ENCODE data around the gene IL17RE. TPM values are rescaled to one million over a fixed set of nuclear protein-coding genes. Genes with fewer than 3 reads are reported as not detected.
A peak's percentile ranks its signal among the peaks of the same experiment; 100 is the strongest.

IL17RE gene
- total and polyA plus RNA-seq, 3 experiments from 2014 or later = 0.47 to 1.2 (median 1.2) TPM

GRCh38 chr3:9901967-9902366 is 681 bp upstream of the IL17RE start:
- CTCF ChIA-PET = interaction anchor here (0.6 to 2.1 kb wide), 2 partner anchors 31 to 150 kb away, joined by 3 to 5 read pairs; no protein-coding TSS in a partner anchor
- peak in 2 of 5 donors; percentile 35 to 44 for DNase-seq

DNA sequence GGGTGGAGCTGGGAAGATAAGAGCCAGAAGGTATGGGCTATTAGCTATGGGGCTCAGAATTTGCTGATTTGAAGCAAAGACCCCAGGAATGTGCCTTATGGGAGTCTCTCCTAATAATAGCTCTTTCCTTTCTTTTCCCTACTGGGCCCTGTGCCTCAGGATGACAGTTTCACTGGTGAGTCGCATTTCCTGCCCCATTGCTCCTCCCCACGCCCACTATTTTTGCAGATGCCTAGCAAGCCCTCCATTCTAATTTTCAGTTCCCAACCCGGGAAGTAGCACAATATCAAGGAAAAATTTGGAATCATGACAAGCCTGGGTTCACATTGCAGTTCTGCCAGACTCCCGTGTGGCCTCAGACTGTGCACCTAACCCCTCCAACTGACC is 583 bp downstream of the IL17RE start:
- Mint-ChIP-seq H3K27me3 (no peaks in the 10 kb centered on the region), H3K9me3 (no peaks in the 10 kb centered on the region), H3K36me3 (no peaks in the 10 kb centered on the region), H3K4me1 (peaks cover 18 to 33% (median 25%) of the 10 kb centered on the region in 3 donors), H3K4me3 (peak overlapping the region; percentile 52 to 88 (median 82)), H3K27ac (peak overlapping the region in 7 of 8 donors; percentile 58 to 89 (median 74))
- Histone ChIP-seq H3K4me3 (ENCODE audit: low read length) (no peak overlapping the region), H3K4me1 (ENCODE audit: insufficient read depth, low read length) (peaks cover 19% of the 10 kb centered on the region), H3K9me3 (ENCODE audit: low read length) (no peaks in the 10 kb centered on the region), H3K27me3 (ENCODE audit: insufficient read depth, low read length, poor library complexity, severe bottlenecking) (no peaks in the 10 kb centered on the region), H3K36me3 (ENCODE audit: insufficient read depth, low read length) (no peaks in the 10 kb centered on the region), H3K27ac (ENCODE audit: low read depth, low read length) (no peak overlapping the region)
- POLR2A ChIA-PET = interaction anchor here (0.5 kb wide), 1 partner anchor 269 kb away, joined by 8 read pairs; no protein-coding TSS in a partner anchor
- CTCF ChIA-PET = no interaction called here
- no peak for DNase-seq

More at GRCh38 chr3:9901967-9902366, 681 bp upstream of the IL17RE start:
- no peaks in the 10 kb centered on the region for H3K9me3 ChIP-seq (ENCODE audit: low read length)
- Mint-ChIP-seq H3K4me1 (peaks cover 18 to 37% (median 29%) of the 10 kb centered on the region in 3 donors), H3K9me3 (no peaks in the 10 kb centered on the region), H3K27me3 (no peaks in the 10 kb centered on the region), H3K4me3 (peak overlapping the region in 6 of 7 donors; percentile 78 to 88 (median 82)), H3K36me3 (no peaks in the 10 kb centered on the region), H3K27ac (peak overlapping the region; percentile 22 to 94 (median 84))
- POLR2A ChIA-PET = interaction anchor here (1.5 kb wide), 1 partner anchor 11 kb away, joined by 6 read pairs; no protein-coding TSS in a partner anchor
- H3K36me3 ChIP-seq (ENCODE audit: insufficient read depth, low read length) = no peaks in the 10 kb centered on the region
- peaks cover 19% of the 10 kb centered on the region for H3K4me1 ChIP-seq (ENCODE audit: insufficient read depth, low read length)
- no peaks in the 10 kb centered on the region for H3K27me3 ChIP-seq (ENCODE audit: insufficient read depth, low read length, poor library complexity, severe bottlenecking)
- no peak overlapping the region for H3K4me3 ChIP-seq (ENCODE audit: low read length)
- H3K27ac ChIP-seq (ENCODE audit: low read depth, low read length) = no peak overlapping the region

- POLR2A ChIA-PET = no interaction called here
- H3K27me3 Mint-ChIP-seq = no peaks in the 10 kb centered on the region
- peak overlapping the region in 3 of 8 donors; percentile 58 to 89 (median 88) for H3K27ac Mint-ChIP-seq
Measured at GRCh38 chr3:9903904-9904303, 1.3 kb downstream of the IL17RE start.

DNA sequence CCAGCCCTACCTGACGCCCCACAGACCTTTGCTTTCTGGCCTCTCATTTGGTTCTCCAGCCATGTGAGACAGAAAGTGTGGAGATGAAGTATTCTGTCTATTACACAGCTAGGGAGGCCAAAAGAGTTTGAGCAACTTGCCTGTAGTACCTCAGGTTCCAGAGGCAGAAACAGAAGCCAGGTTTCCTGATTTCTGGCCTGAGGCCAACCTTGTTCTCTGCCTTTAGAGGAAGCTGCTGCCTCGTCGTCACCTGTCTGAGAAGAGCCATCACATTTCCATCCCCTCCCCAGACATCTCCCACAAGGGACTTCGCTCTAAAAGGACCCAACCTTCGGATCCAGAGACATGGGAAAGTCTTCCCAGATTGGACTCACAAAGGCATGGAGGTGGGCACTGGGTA is 3.8 kb downstream of the IL17RE start:
- POLR2A ChIA-PET = no interaction called here
- Histone ChIP-seq H3K4me3 (ENCODE audit: low read length) (no peak overlapping the region), H3K4me1 (ENCODE audit: insufficient read depth, low read length) (peaks cover 19% of the 10 kb centered on the region), H3K27me3 (ENCODE audit: insufficient read depth, low read length, poor library complexity, severe bottlenecking) (no peaks in the 10 kb centered on the region), H3K9me3 (ENCODE audit: low read length) (no peaks in the 10 kb centered on the region), H3K36me3 (ENCODE audit: insufficient read depth, low read length) (no peaks in the 10 kb centered on the region), H3K27ac (ENCODE audit: low read depth, low read length) (no peak overlapping the region)
- H3K27me3 Mint-ChIP-seq = peaks cover 0 to 4% of the 10 kb centered on the region in 2 donors
- H3K4me3 Mint-ChIP-seq = no peak overlapping the region
- no peak for DNase-seq
- peaks cover 14 to 24% (median 21%) of the 10 kb centered on the region in 3 donors for H3K4me1 Mint-ChIP-seq
- H3K27ac Mint-ChIP-seq = no peak overlapping the region
- H3K36me3 Mint-ChIP-seq = peaks cover 0 to 2% (median 2%) of the 10 kb centered on the region in 3 donors
- CTCF ChIA-PET = no interaction called here
- H3K9me3 Mint-ChIP-seq = no peaks in the 10 kb centered on the region

More at GRCh38 chr3:9903904-9904303, 1.3 kb downstream of the IL17RE start:
- H3K36me3 Mint-ChIP-seq = no peaks in the 10 kb centered on the region
- no peaks in the 10 kb centered on the region for H3K36me3 ChIP-seq (ENCODE audit: insufficient read depth, low read length)
- H3K9me3 Mint-ChIP-seq = no peaks in the 10 kb centered on the region
- CTCF ChIA-PET = no interaction called here
- H3K27me3 ChIP-seq (ENCODE audit: insufficient read depth, low read length, poor library complexity, severe bottlenecking) = no peaks in the 10 kb centered on the region
- H3K9me3 ChIP-seq (ENCODE audit: low read length) = no peaks in the 10 kb centered on the region
- H3K4me1 ChIP-seq (ENCODE audit: insufficient read depth, low read length) = peaks cover 19% of the 10 kb centered on the region
- H3K4me3 Mint-ChIP-seq = peak overlapping the region in 3 of 7 donors; percentile 82 to 88 (median 82)
- DNase-seq = no peak
- no peak overlapping the region for H3K27ac ChIP-seq (ENCODE audit: low read depth, low read length)
- H3K4me3 ChIP-seq (ENCODE audit: low read length) = no peak overlapping the region
- H3K4me1 Mint-ChIP-seq = peaks cover 17 to 28% (median 24%) of the 10 kb centered on the region in 3 donors

GRCh38 chr3:9908286-9908685 is 5.6 kb downstream of the IL17RE start:
- ChIA-PET CTCF (interaction anchor here (0.9 kb wide), 1 partner anchor 164 kb away, joined by 3 read pairs; no protein-coding TSS in a partner anchor), POLR2A (no interaction called here)
- no peaks in the 10 kb centered on the region for H3K27me3 ChIP-seq (ENCODE audit: insufficient read depth, low read length, poor library complexity, severe bottlenecking)
- peaks cover 0 to 2% (median 2%) of the 10 kb centered on the region in 3 donors for H3K36me3 Mint-ChIP-seq
- H3K27ac Mint-ChIP-seq = no peak overlapping the region
- H3K9me3 ChIP-seq (ENCODE audit: low read length) = no peaks in the 10 kb centered on the region
- H3K36me3 ChIP-seq (ENCODE audit: insufficient read depth, low read length) = no peaks in the 10 kb centered on the region
- no peaks in the 10 kb centered on the region for H3K9me3 Mint-ChIP-seq
- H3K4me3 ChIP-seq (ENCODE audit: low read length) = no peak overlapping the region
- no peak overlapping the region for H3K4me3 Mint-ChIP-seq
- peaks cover 3 to 9% of the 10 kb centered on the region in 2 donors for H3K27me3 Mint-ChIP-seq
- peaks cover 7 to 16% (median 12%) of the 10 kb centered on the region in 3 donors for H3K4me1 Mint-ChIP-seq
- H3K4me1 ChIP-seq (ENCODE audit: insufficient read depth, low read length) = peaks cover 3% of the 10 kb centered on the region
- no peak for DNase-seq
- H3K27ac ChIP-seq (ENCODE audit: low read depth, low read length) = no peak overlapping the region

DNA sequence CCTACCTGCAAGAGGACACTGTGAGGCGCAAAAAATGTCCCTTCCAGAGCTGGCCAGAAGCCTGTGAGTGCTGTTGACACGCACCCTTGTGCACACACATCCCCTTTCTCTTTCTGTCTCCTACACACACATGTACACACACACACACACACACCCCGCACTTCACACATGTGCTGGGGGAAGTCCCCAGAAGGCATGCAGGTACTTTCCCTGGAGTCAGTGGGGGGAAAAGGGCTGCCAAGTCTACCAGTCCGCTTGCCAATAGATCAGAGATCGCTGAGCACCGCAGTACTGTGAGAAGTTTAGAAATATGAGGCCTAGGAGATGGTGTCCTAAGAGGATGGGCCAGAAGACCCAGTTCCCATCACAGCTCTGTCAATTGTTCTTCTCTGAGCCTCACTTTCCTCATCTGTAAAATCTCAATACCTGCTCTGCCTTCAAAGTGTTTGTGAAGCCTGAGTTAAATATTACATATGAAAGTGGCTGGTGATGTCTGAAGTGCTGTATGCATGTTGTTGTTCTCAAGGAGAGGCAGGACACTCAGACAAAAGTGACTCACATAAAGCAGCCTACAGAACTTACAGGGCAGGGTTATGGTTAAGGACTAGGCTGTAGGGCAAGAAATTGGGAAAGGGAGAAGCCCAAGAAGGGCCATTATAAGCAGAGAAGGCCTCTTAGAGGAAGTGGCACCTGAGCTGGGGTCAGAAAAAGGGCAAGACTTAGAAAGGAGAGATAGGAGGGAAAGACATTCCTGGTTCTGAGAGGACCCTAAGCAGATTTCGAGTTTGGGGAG is 6.8 kb downstream of the IL17RE start:
- POLR2A ChIA-PET = no interaction called here
- no peaks in the 10 kb centered on the region for H3K9me3 ChIP-seq (ENCODE audit: low read length)
- no peak overlapping the region for H3K27ac ChIP-seq (ENCODE audit: low read depth, low read length)
- Mint-ChIP-seq H3K4me1 (peaks cover 4 to 8% (median 8%) of the 10 kb centered on the region in 3 donors), H3K4me3 (no peak overlapping the region), H3K27me3 (peaks cover 3 to 16% of the 10 kb centered on the region in 2 donors), H3K36me3 (peaks cover 0 to 2% (median 2%) of the 10 kb centered on the region in 3 donors), H3K27ac (peak overlapping the region in 3 of 8 donors; percentile 4 to 56 (median 23)), H3K9me3 (no peaks in the 10 kb centered on the region)
- CTCF ChIA-PET = interaction anchor here (0.9 kb wide), 1 partner anchor 165 kb away, joined by 3 read pairs; no protein-coding TSS in a partner anchor
- no peaks in the 10 kb centered on the region for H3K36me3 ChIP-seq (ENCODE audit: insufficient read depth, low read length)
- H3K27me3 ChIP-seq (ENCODE audit: insufficient read depth, low read length, poor library complexity, severe bottlenecking) = no peaks in the 10 kb centered on the region
- no peak overlapping the region for H3K4me3 ChIP-seq (ENCODE audit: low read length)
- H3K4me1 ChIP-seq (ENCODE audit: insufficient read depth, low read length) = no peaks in the 10 kb centered on the region
- DNase-seq = no peak

- POLR2A ChIA-PET = no interaction called here
- peaks cover 0 to 2% (median 2%) of the 10 kb centered on the region in 3 donors for H3K36me3 Mint-ChIP-seq
Measured at GRCh38 chr3:9911863-9912262, 9.2 kb downstream of the IL17RE start.

More at GRCh38 chr3:9911863-9912262, 9.2 kb downstream of the IL17RE start:
- H3K27me3 ChIP-seq (ENCODE audit: insufficient read depth, low read length, poor library complexity, severe bottlenecking) = no peaks in the 10 kb centered on the region
- Mint-ChIP-seq H3K4me3 (no peak overlapping the region), H3K27ac (peak overlapping the region in 2 of 8 donors; percentile 19 to 28), H3K9me3 (no peaks in the 10 kb centered on the region), H3K4me1 (peaks cover 7 to 20% (median 15%) of the 10 kb centered on the region in 3 donors), H3K27me3 (peaks cover 7 to 16% of the 10 kb centered on the region in 2 donors)
- H3K4me3 ChIP-seq (ENCODE audit: low read length) = no peak overlapping the region
- H3K36me3 ChIP-seq (ENCODE audit: insufficient read depth, low read length) = no peaks in the 10 kb centered on the region
- H3K27ac ChIP-seq (ENCODE audit: low read depth, low read length) = no peak overlapping the region
- peaks cover 9% of the 10 kb centered on the region for H3K4me1 ChIP-seq (ENCODE audit: insufficient read depth, low read length)
- DNase-seq = no peak
- H3K9me3 ChIP-seq (ENCODE audit: low read length) = no peaks in the 10 kb centered on the region
- CTCF ChIA-PET = interaction anchor here (1.4 to 1.7 kb wide), 3 partner anchors 22 to 75 kb away, joined by 3 to 10 read pairs (median 4); partner anchors contain the start of genes CRELD1, EMC3 and JAGN1

Measured in CD8-positive, alpha-beta memory T cell (primary cell).